CD4-positive, alpha-beta T cell treated with Interleukin-21 for 1 hour (primary cell): Measurements from ENCODE around the gene SCN8A.

Experiments
- DNase-seq: peaks from one replicate; pipeline ENCODE4 v3.0.0-alpha.2; 2020

SCN8A gene

GRCh38 chr12:51722431-51722830 lies 131.4 kb downstream of the SCN8A start:
- no peak for DNase-seq

- DNase-seq, result no peak
Observed at GRCh38 chr12:51726161-51726560, 135.1 kb downstream of the SCN8A start.

- no peak for DNase-seq
Observed at GRCh38 chr12:51726931-51727330, 135.9 kb downstream of the SCN8A start.

- no peak for DNase-seq
Observed at GRCh38 chr12:51729331-51729730, 138.3 kb downstream of the SCN8A start.

GRCh38 chr12:51730745-51731144 lies 139.7 kb downstream of the SCN8A start:
- DNase-seq, result no peak

- no peak for DNase-seq
Observed at GRCh38 chr12:51740536-51740935, 149.5 kb downstream of the SCN8A start.

GRCh38 chr12:51744235-51744634 lies 153.2 kb downstream of the SCN8A start:
- no peak for DNase-seq

GRCh38 chr12:51744957-51745356 lies 153.9 kb downstream of the SCN8A start:
- no peak for DNase-seq

GRCh38 chr12:51746416-51746815 lies 155.4 kb downstream of the SCN8A start:
- no peak for DNase-seq

GRCh38 chr12:51748235-51748634 lies 157.2 kb downstream of the SCN8A start:
- no peak for DNase-seq

GRCh38 chr12:51749206-51749985 lies 158.4 kb downstream of the SCN8A start:
- no peak for DNase-seq

- DNase-seq, result no peak
Observed at GRCh38 chr12:51749986-51750317, 158.9 kb downstream of the SCN8A start.

- DNase-seq, result no peak
Observed at GRCh38 chr12:51751661-51752060, 160.6 kb downstream of the SCN8A start.

- no peak for DNase-seq
Observed at GRCh38 chr12:51752234-51752889, 161.3 kb downstream of the SCN8A start.

- DNase-seq, result no peak
Observed at GRCh38 chr12:51753980-51754675, 163.1 kb downstream of the SCN8A start.

GRCh38 chr12:51755251-51755650 lies 164.2 kb downstream of the SCN8A start:
- no peak for DNase-seq

- no peak for DNase-seq
Observed at GRCh38 chr12:51759175-51759574, 168.1 kb downstream of the SCN8A start.

- DNase-seq, result no peak
Observed at GRCh38 chr12:51759695-51760094, 168.7 kb downstream of the SCN8A start.

- no peak for DNase-seq
Observed at GRCh38 chr12:51760231-51760630, 169.2 kb downstream of the SCN8A start.

- DNase-seq, result no peak
Observed at GRCh38 chr12:51763743-51764142, 172.7 kb downstream of the SCN8A start.

- no peak for DNase-seq
Observed at GRCh38 chr12:51766067-51766676, 175.1 kb downstream of the SCN8A start.

GRCh38 chr12:51771008-51771407 lies 180.0 kb downstream of the SCN8A start:
- no peak for DNase-seq

- DNase-seq, result no peak
Observed at GRCh38 chr12:51773145-51773869, 182.3 kb downstream of the SCN8A start.
